CD14-positive monocyte (primary cell): ENCODE measurements around the gene GOSR2. TPM values are rescaled to one million over a fixed set of nuclear protein-coding genes. Genes with fewer than 3 reads are reported as not detected.

Source experiments
- DNase-seq, 3 donors: peaks; one replicate each; pipeline ENCODE4 v3.0.0-alpha.2; 2011 to 2022
- H2AFZ ChIP-seq: 2 replicates; pipeline ENCODE4 v1.6.0; 2012; ENCODE audit warnings: mild to moderate bottlenecking, low read depth, low read length, inconsistent platforms; ENCODE audit not compliant: insufficient read depth, poor library complexity, severe bottlenecking
- H3K27ac ChIP-seq, 2 donors: 1 replicate in 1 of 2; 2 replicates in 1 of 2; pipeline ENCODE4 v1.5.1; 2012 to 2013; ENCODE audit warnings: low read length in 2 of 2, control low read depth in 1 of 2, inconsistent platforms in 1 of 2, low read depth in 1 of 2, mild to moderate bottlenecking in 1 of 2
- H3K27me3 ChIP-seq, 2 donors: one replicate each; pipeline versions ENCODE4 v1.6.0 to v1.6.1; 2011 to 2013; ENCODE audit warnings: low read length in 2 of 2; ENCODE audit not compliant: control insufficient read depth in 2 of 2, insufficient read depth in 2 of 2
- H3K36me3 ChIP-seq, 2 donors: replicated peaks in 1 of 2; 1 replicate in 1 of 2; 2 replicates in 1 of 2; pipeline versions ENCODE4 v1.5.1 to v1.6.1; 2012 to 2013; ENCODE audit warnings: low read length in 2 of 2, control low read depth in 1 of 2, inconsistent platforms in 1 of 2, mild to moderate bottlenecking in 1 of 2; ENCODE audit not compliant: insufficient read depth in 2 of 2, control insufficient read depth in 1 of 2
- H3K4me1 ChIP-seq, 2 donors: 1 replicate in 1 of 2; 2 replicates in 1 of 2; pipeline versions ENCODE4 v1.5.1 to v1.6.1; 2012 to 2013; ENCODE audit warnings: low read length in 2 of 2, control low read depth in 1 of 2, inconsistent platforms in 1 of 2, mild to moderate bottlenecking in 1 of 2, moderate library complexity in 1 of 2; ENCODE audit not compliant: insufficient read depth in 2 of 2, control insufficient read depth in 1 of 2
- H3K4me2 ChIP-seq: replicated peaks from 2 replicates; pipeline ENCODE3; 2012; ENCODE audit warnings: low read length, moderate library complexity, mild to moderate bottlenecking; ENCODE audit not compliant: poor library complexity, severe bottlenecking; ENCODE audit errors: extremely low read depth
- H3K4me3 ChIP-seq, 3 experiments: fragments of 200-600 bp in 1 of 3; sonication (generic) in 1 of 3; replicated peaks in 1 of 3; 1 replicate in 2 of 3; 2 replicates in 1 of 3; pipeline ENCODE4 v1.5.1; 2011 to 2013; ENCODE audit warnings: low read length in 3 of 3, mild to moderate bottlenecking in 3 of 3, control low read depth in 2 of 3, low read depth in 2 of 3, inconsistent platforms in 1 of 3, moderate library complexity in 1 of 3
- H3K79me2 ChIP-seq: 2 replicates; pipeline ENCODE4 v1.6.0; 2012; ENCODE audit warnings: mild to moderate bottlenecking, control low read depth, inconsistent platforms, low read length, moderate library complexity; ENCODE audit not compliant: insufficient read depth
- H3K9ac ChIP-seq: 2 replicates; pipeline ENCODE4 v1.6.0; 2017; ENCODE audit warnings: low read length, mild to moderate bottlenecking; ENCODE audit not compliant: insufficient read depth, poor library complexity, severe bottlenecking
- H3K9me3 ChIP-seq, 2 donors: replicated peaks in 1 of 2; 1 replicate in 1 of 2; 2 replicates in 1 of 2; pipeline versions ENCODE4 v1.5.1 to v1.6.1; 2012 to 2013; ENCODE audit warnings: low read length in 2 of 2, control low read depth in 1 of 2; ENCODE audit not compliant: control insufficient read depth in 1 of 2, insufficient read depth in 1 of 2
- H4K20me1 ChIP-seq: 2 replicates; pipeline ENCODE4 v1.6.0; 2012; ENCODE audit warnings: mild to moderate bottlenecking, low read length, control low read depth, moderate library complexity; ENCODE audit not compliant: insufficient read depth
- H3K27ac Mint-ChIP-seq, 7 donors: one replicate each; pipeline ENCODE4 v1.8.0; 2020; ENCODE audit warnings: mild to moderate bottlenecking in 7 of 7, mixed read lengths in 7 of 7, moderate library complexity in 6 of 7, inconsistent platforms in 2 of 7
- H3K27me3 Mint-ChIP-seq, 3 donors: one replicate each; pipeline ENCODE4 v1.8.0; 2021 to 2022; ENCODE audit warnings: low read depth in 3 of 3, mild to moderate bottlenecking in 3 of 3, mixed read lengths in 3 of 3, moderate library complexity in 3 of 3, inconsistent platforms in 1 of 3
- H3K36me3 Mint-ChIP-seq, 2 donors: one replicate each; pipeline ENCODE4 v1.8.0; 2020; ENCODE audit warnings: mixed read lengths in 2 of 2, inconsistent platforms in 1 of 2, mild to moderate bottlenecking in 1 of 2
- H3K4me1 Mint-ChIP-seq: one replicate; pipeline ENCODE4 v1.8.0; 2020; ENCODE audit warnings: mild to moderate bottlenecking, mixed read lengths
- H3K4me3 Mint-ChIP-seq, 2 donors: one replicate each; pipeline ENCODE4 v1.8.0; 2020; ENCODE audit warnings: mild to moderate bottlenecking in 2 of 2, mixed read lengths in 2 of 2, moderate library complexity in 1 of 2
- H3K9me3 Mint-ChIP-seq, 7 donors: one replicate each; pipeline ENCODE4 v1.8.0; 2020 to 2022; ENCODE audit warnings: mixed read lengths in 7 of 7, mild to moderate bottlenecking in 6 of 7, moderate library complexity in 6 of 7, inconsistent platforms in 2 of 7
- CTCF ChIP-seq: fragments of 200-600 bp; IDR thresholded peaks from one replicate; pipeline ENCODE4 v1.8.0; 2022; ENCODE audit warnings: antibody characterized with exemption, mild to moderate bottlenecking
- WGBS: methylation state at CpG from one replicate; pipeline ENCODE4 v1.1.5; 2013; ENCODE audit warnings: missing lambda C conversion rate; ENCODE audit not compliant: insufficient coverage; 5-methylcytosine and 5-hydroxymethylcytosine counted together
- intact Hi-C, 2 donors: fragments of 100-400 bp; cut with micrococcal nuclease; formaldehyde crosslinking; loops; one replicate each; pipeline versions ENCODE4 v1.15.0 to v1.15.1; 2023
- polyA plus RNA-seq, 3 donors: library from polyadenylated mRNA; depleted of rRNA in 1 of 3; unstranded in 2 of 3; stranded (reverse) in 1 of 3; fragments of 300-500 nt in 2 of 3; fragments of >200 nt in 1 of 3; fragmentation: Illumina TruSeq in 2 of 3; gene quantifications; 1 replicate in 2 of 3; 2 replicates in 1 of 3; pipeline ENCODE4 v1.2.3, GENCODE V29; 2012 to 2021

Gene GOSR2
- polyA plus RNA-seq, 3 donors, result 25.2 to 31.1 (median 27.7) TPM

GRCh38 chr17:46898364-46898763, 24.6 kb upstream of the GOSR2 start:
- DNase-seq, result no peak
- intact Hi-C loops, result no loop called here
- TF ChIP-seq CTCF, result no peak

GRCh38 chr17:46898860-46899259, 24.1 kb upstream of the GOSR2 start:
- TF ChIP-seq CTCF, result no peak
- no CpG with 5 or more reads among the region's 5 CpGs for WGBS

More at GRCh38 chr17:46898364-46898763, 24.6 kb upstream of the GOSR2 start:
- Mint-ChIP-seq H3K27ac (no peak overlapping the region), H3K27me3 (peaks cover 8 to 24% (median 12%) of the 10 kb centered on the region in 3 donors), H3K4me3 (no peak overlapping the region), H3K9me3 (peaks cover 0 to 4% (median 1%) of the 10 kb centered on the region in 7 donors), H3K36me3 (no peaks in the 10 kb centered on the region), H3K4me1 (peaks cover 4% of the 10 kb centered on the region)
- Histone ChIP-seq H3K4me2 (no peak overlapping the region), H3K27me3 (no peaks in the 10 kb centered on the region), H3K9me3 (peaks cover 0 to 2% of the 10 kb centered on the region in 2 donors), H3K36me3 (no peaks in the 10 kb centered on the region), H3K9ac (no peak overlapping the region), H4K20me1 (no peaks in the 10 kb centered on the region), H3K4me1 (peaks cover 0 to 7% of the 10 kb centered on the region in 2 donors), H2AFZ (no peak overlapping the region), H3K27ac (no peak overlapping the region), H3K79me2 (no peaks in the 10 kb centered on the region), H3K4me3 (no peak overlapping the region)
- 83% methylated on average over 2 of the region's 2 CpGs for WGBS

More at GRCh38 chr17:46898860-46899259, 24.1 kb upstream of the GOSR2 start:
- H3K9ac ChIP-seq, result no peak overlapping the region
- H3K27me3 Mint-ChIP-seq, result peaks cover 7 to 23% (median 12%) of the 10 kb centered on the region in 3 donors
- no peak overlapping the region for H3K4me3 ChIP-seq
- no peak overlapping the region for H3K4me3 Mint-ChIP-seq
- H4K20me1 ChIP-seq, result no peaks in the 10 kb centered on the region
- H3K79me2 ChIP-seq, result no peaks in the 10 kb centered on the region
- H3K9me3 ChIP-seq, result peaks cover 0 to 2% of the 10 kb centered on the region in 2 donors
- no peak overlapping the region for H3K27ac Mint-ChIP-seq
- no peak overlapping the region for H3K27ac ChIP-seq
- H3K9me3 Mint-ChIP-seq, result peaks cover 0 to 4% (median 1%) of the 10 kb centered on the region in 7 donors
- peaks cover 0 to 7% of the 10 kb centered on the region in 2 donors for H3K4me1 ChIP-seq
- no peak overlapping the region for H2AFZ ChIP-seq
- H3K4me2 ChIP-seq, result no peak overlapping the region
- DNase-seq, result no peak
- H3K27me3 ChIP-seq, result no peaks in the 10 kb centered on the region
- H3K36me3 ChIP-seq, result no peaks in the 10 kb centered on the region
- no peaks in the 10 kb centered on the region for H3K36me3 Mint-ChIP-seq
- H3K4me1 Mint-ChIP-seq, result peaks cover 4% of the 10 kb centered on the region
- intact Hi-C loops, result no loop called here
